OCI-LY3 (cell line): ENCODE data around the gene RASL10A.

Experiments
- EZH2phosphoT487 ChIP-seq: fragments of 200-600 bp; shearing (Covaris generic); IDR thresholded peaks from 2 replicates; pipeline ENCODE4 v1.6.1; 2018; ENCODE audit warnings: antibody characterized with exemption, mixed run types, low read depth
- TF ChIP-seq, protein P1 (sequence below): fragments of 200-600, 300-600 bp; sonication (generic); IDR thresholded peaks from 2 replicates; pipeline ENCODE4 v1.5.1; 2014; ENCODE audit warnings: antibody characterized with exemption, low read length, low read depth

DNA sequence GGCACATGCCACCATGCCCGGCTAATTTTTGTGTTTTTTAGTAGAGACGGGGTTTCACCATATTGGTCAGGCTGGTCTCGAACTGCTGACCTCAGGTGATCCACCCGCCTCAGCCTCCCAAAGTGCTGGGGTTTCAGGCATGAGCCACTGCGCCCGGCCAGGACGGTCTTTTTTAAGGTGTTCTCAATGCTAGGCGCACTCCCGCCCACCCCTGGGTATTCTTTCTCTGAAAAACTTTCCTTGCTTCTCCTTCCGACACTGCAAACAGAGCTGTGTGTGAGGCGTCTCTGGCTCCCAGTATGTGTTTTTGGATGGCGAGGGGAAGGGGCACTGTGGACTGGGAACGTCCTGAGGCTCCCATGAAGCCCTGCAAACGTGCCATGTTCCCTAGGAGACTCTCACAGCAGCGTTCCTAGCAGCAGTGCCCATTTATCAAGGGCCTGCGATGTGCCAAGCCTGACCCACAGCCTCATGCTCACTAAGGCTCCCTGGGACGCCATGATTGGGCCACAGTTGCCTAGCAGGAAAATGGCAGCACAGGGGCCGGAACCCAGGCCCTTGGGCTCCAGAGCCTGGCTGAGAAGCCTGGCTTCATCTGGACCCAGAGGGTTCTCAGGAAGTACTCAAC is 2.4 kb upstream of the RASL10A start:
- TF ChIP-seq, protein P1, sequence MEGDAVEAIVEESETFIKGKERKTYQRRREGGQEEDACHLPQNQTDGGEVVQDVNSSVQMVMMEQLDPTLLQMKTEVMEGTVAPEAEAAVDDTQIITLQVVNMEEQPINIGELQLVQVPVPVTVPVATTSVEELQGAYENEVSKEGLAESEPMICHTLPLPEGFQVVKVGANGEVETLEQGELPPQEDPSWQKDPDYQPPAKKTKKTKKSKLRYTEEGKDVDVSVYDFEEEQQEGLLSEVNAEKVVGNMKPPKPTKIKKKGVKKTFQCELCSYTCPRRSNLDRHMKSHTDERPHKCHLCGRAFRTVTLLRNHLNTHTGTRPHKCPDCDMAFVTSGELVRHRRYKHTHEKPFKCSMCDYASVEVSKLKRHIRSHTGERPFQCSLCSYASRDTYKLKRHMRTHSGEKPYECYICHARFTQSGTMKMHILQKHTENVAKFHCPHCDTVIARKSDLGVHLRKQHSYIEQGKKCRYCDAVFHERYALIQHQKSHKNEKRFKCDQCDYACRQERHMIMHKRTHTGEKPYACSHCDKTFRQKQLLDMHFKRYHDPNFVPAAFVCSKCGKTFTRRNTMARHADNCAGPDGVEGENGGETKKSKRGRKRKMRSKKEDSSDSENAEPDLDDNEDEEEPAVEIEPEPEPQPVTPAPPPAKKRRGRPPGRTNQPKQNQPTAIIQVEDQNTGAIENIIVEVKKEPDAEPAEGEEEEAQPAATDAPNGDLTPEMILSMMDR, result no peak
- TF ChIP-seq EZH2phosphoT487, result no peak
